Subcutaneous abdominal adipose tissue (tissue), 5 donors: ENCODE data around the gene COX5A.

Source experiments
- H3K27ac ChIP-seq: one replicate; pipeline ENCODE4 v1.7.0; 2013; ENCODE audit warnings: low read depth, mild to moderate bottlenecking, inconsistent platforms, low read length, moderate library complexity
- H3K27me3 ChIP-seq, 5 donors: one replicate each; pipeline ENCODE4 v1.7.0; 2013; ENCODE audit warnings: low read length in 5 of 5, inconsistent platforms in 1 of 5; ENCODE audit not compliant: control insufficient read depth in 5 of 5, insufficient read depth in 4 of 5
- H3K36me3 ChIP-seq, 5 donors: one replicate each; pipeline ENCODE4 v1.7.0; 2013; ENCODE audit warnings: low read length in 5 of 5; ENCODE audit not compliant: control insufficient read depth in 5 of 5, insufficient read depth in 5 of 5
- H3K4me1 ChIP-seq, 5 donors: one replicate each; pipeline ENCODE4 v1.7.0; 2013; ENCODE audit warnings: low read length in 5 of 5, mild to moderate bottlenecking in 3 of 5, moderate library complexity in 1 of 5; ENCODE audit not compliant: control insufficient read depth in 5 of 5, insufficient read depth in 5 of 5
- H3K4me3 ChIP-seq, 5 donors: one replicate each; pipeline ENCODE4 v1.7.0; 2013; ENCODE audit warnings: low read length in 5 of 5, low read depth in 1 of 5
- H3K9ac ChIP-seq, 5 donors: one replicate each; pipeline ENCODE4 v1.7.0; 2013; ENCODE audit warnings: low read length in 5 of 5, mild to moderate bottlenecking in 4 of 5, moderate library complexity in 3 of 5
- H3K9me3 ChIP-seq, 5 donors: one replicate each; pipeline ENCODE4 v1.7.0; 2013; ENCODE audit warnings: low read length in 5 of 5; ENCODE audit not compliant: control insufficient read depth in 5 of 5
- donor health status: healthy.
- donor health status: healthy.
- donor health status: healthy.
- donor health status: healthy.
- donor health status: healthy.

COX5A gene

GRCh38 chr15:74962671-74963070, 24.8 kb upstream of the COX5A start:
- H3K4me3 ChIP-seq, result no peak overlapping the region
- peaks cover 2 to 29% (median 16%) of the 10 kb centered on the region in 5 donors for H3K4me1 ChIP-seq
- H3K9ac ChIP-seq, result no peak overlapping the region
- peaks cover 0 to 10% (median 9%) of the 10 kb centered on the region in 5 donors for H3K27me3 ChIP-seq
- no peaks in the 10 kb centered on the region for H3K9me3 ChIP-seq
- no peaks in the 10 kb centered on the region for H3K36me3 ChIP-seq
- H3K27ac ChIP-seq, result no peak overlapping the region

GRCh38 chr15:74962219-74962618, 24.3 kb upstream of the COX5A start:
- no peaks in the 10 kb centered on the region for H3K36me3 ChIP-seq
- no peaks in the 10 kb centered on the region for H3K9me3 ChIP-seq
- H3K9ac ChIP-seq, result no peak overlapping the region
- H3K4me3 ChIP-seq, result no peak overlapping the region
- peaks cover 0 to 14% (median 9%) of the 10 kb centered on the region in 5 donors for H3K27me3 ChIP-seq
- no peak overlapping the region for H3K27ac ChIP-seq
- peaks cover 2 to 33% (median 20%) of the 10 kb centered on the region in 5 donors for H3K4me1 ChIP-seq

- H3K4me1 ChIP-seq, result peaks cover 2 to 39% (median 26%) of the 10 kb centered on the region in 5 donors
- peaks cover 0 to 14% (median 9%) of the 10 kb centered on the region in 5 donors for H3K27me3 ChIP-seq
- H3K9ac ChIP-seq, result no peak overlapping the region
- no peaks in the 10 kb centered on the region for H3K36me3 ChIP-seq
- no peak overlapping the region for H3K27ac ChIP-seq
- no peaks in the 10 kb centered on the region for H3K9me3 ChIP-seq
- H3K4me3 ChIP-seq, result no peak overlapping the region
These were observed 23.7 kb upstream of the COX5A start for GRCh38 chr15:74961616-74962015.

GRCh38 chr15:74960995-74961588, 23.2 kb upstream of the COX5A start:
- peaks cover 0 to 14% (median 9%) of the 10 kb centered on the region in 5 donors for H3K27me3 ChIP-seq
- no peaks in the 10 kb centered on the region for H3K9me3 ChIP-seq
- no peak overlapping the region for H3K4me3 ChIP-seq
- H3K27ac ChIP-seq, result no peak overlapping the region
- H3K4me1 ChIP-seq, result peaks cover 2 to 44% (median 31%) of the 10 kb centered on the region in 5 donors
- H3K36me3 ChIP-seq, result no peaks in the 10 kb centered on the region
- H3K9ac ChIP-seq, result no peak overlapping the region

- H3K27me3 ChIP-seq, result peaks cover 0 to 14% (median 9%) of the 10 kb centered on the region in 5 donors
- H3K4me3 ChIP-seq, result no peak overlapping the region
- peaks cover 2 to 52% (median 37%) of the 10 kb centered on the region in 5 donors for H3K4me1 ChIP-seq
- H3K27ac ChIP-seq, result no peak overlapping the region
- H3K9ac ChIP-seq, result no peak overlapping the region
- H3K36me3 ChIP-seq, result no peaks in the 10 kb centered on the region
- H3K9me3 ChIP-seq, result no peaks in the 10 kb centered on the region
These were observed 22.4 kb upstream of the COX5A start for GRCh38 chr15:74960286-74960685.

- Histone ChIP-seq H3K27me3 (peaks cover 0 to 14% (median 9%) of the 10 kb centered on the region in 5 donors), H3K9ac (no peak overlapping the region), H3K4me1 (peaks cover 3 to 55% (median 44%) of the 10 kb centered on the region in 5 donors), H3K4me3 (no peak overlapping the region), H3K9me3 (no peaks in the 10 kb centered on the region), H3K27ac (no peak overlapping the region), H3K36me3 (no peaks in the 10 kb centered on the region)
These were observed 21.7 kb upstream of the COX5A start for GRCh38 chr15:74959586-74959939.

GRCh38 chr15:74958908-74959585, 21.2 kb upstream of the COX5A start:
- no peak overlapping the region for H3K27ac ChIP-seq
- peaks cover 0 to 14% (median 9%) of the 10 kb centered on the region in 5 donors for H3K27me3 ChIP-seq
- peaks cover 4 to 55% (median 49%) of the 10 kb centered on the region in 5 donors for H3K4me1 ChIP-seq
- no peaks in the 10 kb centered on the region for H3K9me3 ChIP-seq
- H3K36me3 ChIP-seq, result no peaks in the 10 kb centered on the region
- H3K4me3 ChIP-seq, result peak overlapping the region; percentile 50 to 78 (median 74)
- H3K9ac ChIP-seq, result peak overlapping the region in 3 of 5 donors; percentile 14 to 82 (median 63)

GRCh38 chr15:74958320-74958907, 20.5 kb upstream of the COX5A start:
- H3K4me1 ChIP-seq, result peaks cover 4 to 54% (median 52%) of the 10 kb centered on the region in 5 donors
- no peaks in the 10 kb centered on the region for H3K36me3 ChIP-seq
- peak overlapping the region in 3 of 5 donors; percentile 52 to 82 (median 63) for H3K9ac ChIP-seq
- peaks cover 0 to 14% (median 9%) of the 10 kb centered on the region in 5 donors for H3K27me3 ChIP-seq
- no peak overlapping the region for H3K27ac ChIP-seq
- H3K9me3 ChIP-seq, result no peaks in the 10 kb centered on the region
- peak overlapping the region; percentile 50 to 78 (median 74) for H3K4me3 ChIP-seq

GRCh38 chr15:74957476-74958035, 19.7 kb upstream of the COX5A start:
- H3K9me3 ChIP-seq, result no peaks in the 10 kb centered on the region
- H3K9ac ChIP-seq, result peak overlapping the region in 4 of 5 donors; percentile 45 to 76 (median 58)
- no peaks in the 10 kb centered on the region for H3K36me3 ChIP-seq
- peaks cover 0 to 14% (median 9%) of the 10 kb centered on the region in 5 donors for H3K27me3 ChIP-seq
- peaks cover 4 to 54% (median 52%) of the 10 kb centered on the region in 5 donors for H3K4me1 ChIP-seq
- peak overlapping the region; percentile 57 for H3K27ac ChIP-seq
- peak overlapping the region; percentile 72 to 78 (median 75) for H3K4me3 ChIP-seq
